ENCODE results near the gene ZCCHC24. TPM values are rescaled to one million over a fixed set of nuclear protein-coding genes. Genes with fewer than 3 reads are reported as not detected.

Gene ZCCHC24
- total and polyA plus RNA-seq, 2 donors (not counting 3 experiments of a cell fraction or from before 2014, with no cell fraction given), result 5.2 to 8.4 TPM

DNA sequence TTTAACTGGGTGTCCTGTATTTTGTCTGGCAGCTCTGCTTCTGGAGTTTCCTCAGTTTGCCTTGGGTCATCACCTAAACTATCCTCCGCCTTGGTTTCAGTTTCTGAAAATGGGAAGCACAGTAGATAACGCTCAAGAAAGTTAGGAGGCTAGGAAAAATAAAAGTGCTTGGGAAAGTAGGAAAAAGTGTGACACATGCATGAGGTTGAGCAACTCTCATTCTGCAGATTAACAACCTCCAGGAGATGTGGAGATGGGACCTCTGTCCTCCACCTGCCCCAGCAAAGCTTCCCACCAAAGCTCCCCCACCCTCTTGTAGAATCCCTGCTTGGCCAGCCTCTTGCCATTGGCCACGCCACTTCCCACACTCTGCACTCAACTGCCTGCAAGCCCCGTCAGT, 13.1 kb upstream of the ZCCHC24 start:
- CTCF ChIA-PET, result interaction anchor here (4.0 to 7.8 kb wide), 2 partner anchors 8 to 84 kb away, joined by 21 to 60 read pairs; no protein-coding TSS in a partner anchor
- Histone ChIP-seq H2AFZ (ENCODE audit: low read depth, low read length) (no peak overlapping the region), H3K9me1 (replicated peaks; ENCODE audit: control insufficient read depth, extremely low read depth, insufficient read depth, low read length) (no peaks in the 10 kb centered on the region), H3K4me3 (replicated peaks in 1 of 3; ENCODE audit: insufficient read depth in 1 of 3, low read depth in 1 of 3, low read length in 3 of 3) (no peak overlapping the region), H3K9ac (replicated peaks; ENCODE audit: extremely low read depth, insufficient read depth, low read length) (no peak overlapping the region), H3K27me3 (ENCODE audit: control insufficient read depth in 2 of 2, insufficient read depth in 2 of 2, low read length in 2 of 2) (peaks cover 26 to 53% of the 10 kb centered on the region in 2 experiments), H3K4me2 (ENCODE audit: insufficient read depth, low read length) (no peak overlapping the region), H3K27ac (ENCODE audit: insufficient read depth, low read depth, low read length) (no peak overlapping the region), H4K20me1 (replicated peaks; ENCODE audit: control insufficient read depth, extremely low read depth, insufficient read depth, low read length) (no peaks in the 10 kb centered on the region), H3K36me3 (ENCODE audit: control insufficient read depth in 2 of 2, extremely low read depth in 1 of 2, insufficient read depth in 2 of 2, low read length in 2 of 2) (no peaks in the 10 kb centered on the region), H3K4me1 (ENCODE audit: control insufficient read depth, extremely low read depth, insufficient read depth, low read length) (no peaks in the 10 kb centered on the region), H3K9me3 (replicated peaks; ENCODE audit: control insufficient read depth, insufficient read depth, low read length) (no peaks in the 10 kb centered on the region), H3K79me2 (ENCODE audit: control insufficient read depth, insufficient read depth, low read length) (no peaks in the 10 kb centered on the region)
- TF ChIP-seq GATA2 (IDR thresholded peaks at IDR 0.05; ENCODE audit: insufficient read depth, insufficient read length, low read depth, low read length), result no peak
- TF ChIP-seq, protein P1, sequence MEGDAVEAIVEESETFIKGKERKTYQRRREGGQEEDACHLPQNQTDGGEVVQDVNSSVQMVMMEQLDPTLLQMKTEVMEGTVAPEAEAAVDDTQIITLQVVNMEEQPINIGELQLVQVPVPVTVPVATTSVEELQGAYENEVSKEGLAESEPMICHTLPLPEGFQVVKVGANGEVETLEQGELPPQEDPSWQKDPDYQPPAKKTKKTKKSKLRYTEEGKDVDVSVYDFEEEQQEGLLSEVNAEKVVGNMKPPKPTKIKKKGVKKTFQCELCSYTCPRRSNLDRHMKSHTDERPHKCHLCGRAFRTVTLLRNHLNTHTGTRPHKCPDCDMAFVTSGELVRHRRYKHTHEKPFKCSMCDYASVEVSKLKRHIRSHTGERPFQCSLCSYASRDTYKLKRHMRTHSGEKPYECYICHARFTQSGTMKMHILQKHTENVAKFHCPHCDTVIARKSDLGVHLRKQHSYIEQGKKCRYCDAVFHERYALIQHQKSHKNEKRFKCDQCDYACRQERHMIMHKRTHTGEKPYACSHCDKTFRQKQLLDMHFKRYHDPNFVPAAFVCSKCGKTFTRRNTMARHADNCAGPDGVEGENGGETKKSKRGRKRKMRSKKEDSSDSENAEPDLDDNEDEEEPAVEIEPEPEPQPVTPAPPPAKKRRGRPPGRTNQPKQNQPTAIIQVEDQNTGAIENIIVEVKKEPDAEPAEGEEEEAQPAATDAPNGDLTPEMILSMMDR (IDR thresholded peaks at IDR 0.05; ENCODE audit: extremely low read depth in 1 of 2, insufficient read depth in 1 of 2, low read depth in 1 of 2, low read length in 2 of 2), result no peak
- TF ChIP-seq POLR2AphosphoS5 (IDR thresholded peaks at IDR 0.05; ENCODE audit: insufficient read depth, low read depth, low read length), result no peak
- no peak for TF ChIP-seq JUN (IDR thresholded peaks at IDR 0.05; ENCODE audit: borderline replicate concordance, insufficient read depth, insufficient read length, low read depth)
- TF ChIP-seq POLR2A (IDR thresholded peaks at IDR 0.05; ENCODE audit: low read depth, low read length), result no peak
- TF ChIP-seq FOS (IDR thresholded peaks at IDR 0.05; ENCODE audit: borderline replicate concordance, insufficient read depth, low read length), result no peak
- TF ChIP-seq, protein P2, sequence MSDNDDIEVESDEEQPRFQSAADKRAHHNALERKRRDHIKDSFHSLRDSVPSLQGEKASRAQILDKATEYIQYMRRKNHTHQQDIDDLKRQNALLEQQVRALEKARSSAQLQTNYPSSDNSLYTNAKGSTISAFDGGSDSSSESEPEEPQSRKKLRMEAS (IDR thresholded peaks at IDR 0.05; ENCODE audit: insufficient read depth, insufficient read length), result no peak
- no peak for TF ChIP-seq EZH2 (IDR thresholded peaks at IDR 0.05; ENCODE audit: borderline replicate concordance, low read depth, low read length, severe bottlenecking)
- TF ChIP-seq MYC (IDR thresholded peaks at IDR 0.05; ENCODE audit: low read depth, low read length), result no peak
- intact Hi-C loops (cut with micrococcal nuclease) (no loop called here), dilution Hi-C loops (cut with MboI; ENCODE audit: extremely low pct_ligation_motif_present, low sequenced_read_pairs) (no loop called here)
- BruUV-seq (replicated peaks), result no TSS peak
- no peak for DNase-seq (ENCODE audit: low read depth, low spot score)
- POLR2A ChIA-PET, result no interaction called here
- FAIRE-seq, result no peak

All from endothelial cell of umbilical vein (primary cell).